Prostate gland (tissue), 2 donors: ENCODE data around the gene HIGD1B.

ENCODE experiments used
- CTCF ChIP-seq, 4 experiments: fragments of 200-600 bp in 2 of 4; fragments of 450-650 bp in 2 of 4; sonication (generic) in 2 of 4; IDR thresholded peaks; 1 replicate in 3 of 4; 2 replicates in 1 of 4; pipeline ENCODE4 v1.5.1; 2016 to 2019; ENCODE audit warnings: antibody characterized with exemption in 4 of 4, mild to moderate bottlenecking in 2 of 4, moderate library complexity in 2 of 4
- POLR2A ChIP-seq: fragments of 450-650 bp; IDR thresholded peaks from one replicate; pipeline ENCODE4 v1.6.1; 2016; ENCODE audit warnings: antibody characterized with exemption, mild to moderate bottlenecking
- POLR2AphosphoS5 ChIP-seq: sonication (generic); formaldehyde crosslinking; IDR thresholded peaks from one replicate; pipeline ENCODE4 v1.6.1; 2017; ENCODE audit warnings: antibody characterized with exemption

DNA sequence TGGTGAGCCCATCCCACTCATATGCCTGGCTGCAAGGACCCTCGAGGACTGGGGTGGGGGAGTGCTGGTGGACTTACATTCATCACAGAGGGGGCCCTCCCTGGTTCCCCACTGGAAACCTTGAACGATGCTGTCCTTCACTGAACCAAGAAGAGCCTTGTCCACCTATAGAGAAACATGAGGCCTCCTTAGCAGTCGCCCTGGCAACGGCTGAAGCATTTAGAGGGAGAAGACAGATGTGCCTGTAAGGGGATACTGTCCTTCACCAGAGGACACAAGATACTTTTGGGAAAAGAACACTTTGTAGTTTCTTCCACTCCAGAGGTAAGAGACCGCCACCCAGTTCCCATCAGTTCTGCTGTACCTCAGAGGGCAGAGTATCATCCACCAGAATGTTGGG lies 6.5 kb downstream of the HIGD1B start:
- TF ChIP-seq CTCF (IDR thresholded peaks at IDR 0.05), result no peak
- no peak for TF ChIP-seq POLR2AphosphoS5
- TF ChIP-seq POLR2A, result no peak
